ENCODE data around the gene CDK2.
"Not testable (repeated sequence)": the region's sequence is repeated elsewhere in the genome, so short reads cannot be mapped to it uniquely, and the experiment has no call there.

Gene CDK2

DNA sequence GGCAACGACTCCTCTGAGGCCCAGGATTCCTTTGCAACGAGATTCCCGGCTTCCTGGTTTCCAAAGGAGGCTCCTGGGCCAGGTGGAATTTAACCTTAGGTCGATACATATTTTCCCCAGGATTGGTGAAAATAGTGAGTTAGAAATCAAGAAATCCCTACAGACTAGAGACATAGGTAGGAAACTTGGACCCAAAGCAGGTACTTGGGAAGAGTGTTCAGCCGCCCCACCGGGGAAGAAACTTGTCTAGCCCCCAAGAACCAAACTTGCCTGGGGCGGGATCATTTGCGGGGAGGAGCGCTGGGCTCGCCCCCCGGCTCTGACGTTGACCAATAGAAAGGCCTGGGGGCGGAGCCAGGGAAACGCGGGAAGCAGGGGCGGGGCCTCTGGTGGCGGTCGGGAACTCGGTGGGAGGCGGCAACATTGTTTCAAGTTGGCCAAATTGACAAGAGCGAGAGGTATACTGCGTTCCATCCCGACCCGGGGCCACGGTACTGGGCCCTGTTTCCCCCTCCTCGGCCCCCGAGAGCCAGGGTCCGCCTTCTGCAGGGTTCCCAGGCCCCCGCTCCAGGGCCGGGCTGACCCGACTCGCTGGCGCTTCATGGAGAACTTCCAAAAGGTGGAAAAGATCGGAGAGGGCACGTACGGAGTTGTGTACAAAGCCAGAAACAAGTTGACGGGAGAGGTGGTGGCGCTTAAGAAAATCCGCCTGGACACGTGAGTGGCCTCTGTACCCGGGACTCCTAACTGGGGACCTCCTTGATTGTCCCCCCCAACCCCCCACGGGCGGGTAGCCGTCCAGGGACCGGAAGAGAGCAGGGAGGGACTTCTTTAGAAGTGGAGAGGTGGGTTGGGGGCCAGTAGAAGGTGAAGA is at the start of gene CDK2:
CDK2 (plus strand) TSS at position 423 of the 874 bp plus-strand sequence; CDS start at position 602, 179 bp downstream.
- no peak for TF ChIP-seq Cebpa-rat (IDR thresholded peaks at IDR 0.05)
- H4K20me1 ChIP-seq = peaks cover 0 to 8% (median 0%) of the 10 kb centered on the region in 11 experiments; a peak in 3 of 22 replicates
- H3K4me3 ChIP-seq = peak within 1 kb of the TSS; percentile 72 to 98 (median 83)
- no peaks in the 10 kb centered on the region for H3K27me3 ChIP-seq
- H3K36me3 ChIP-seq = peaks cover 0 to 40% (median 35%) of the 10 kb centered on the region in 11 experiments; a peak in 17 of 22 replicates
- H3K9ac ChIP-seq = peak within 1 kb of the TSS; percentile 81 to 92 (median 85)
- H3K9me3 ChIP-seq (replicated peaks in 1 of 11) = no peaks in the 10 kb centered on the region
- H3K4me1 ChIP-seq = peaks cover 44 to 57% (median 48%) of the 10 kb centered on the region in 10 experiments
- H3K27ac ChIP-seq = peak within 1 kb of the TSS; percentile 42 to 86 (median 73); a peak in 21 of 22 replicates
- peak within 1 kb of the TSS; percentile 88 to 99 (median 95) for H3K4me2 ChIP-seq

DNA sequence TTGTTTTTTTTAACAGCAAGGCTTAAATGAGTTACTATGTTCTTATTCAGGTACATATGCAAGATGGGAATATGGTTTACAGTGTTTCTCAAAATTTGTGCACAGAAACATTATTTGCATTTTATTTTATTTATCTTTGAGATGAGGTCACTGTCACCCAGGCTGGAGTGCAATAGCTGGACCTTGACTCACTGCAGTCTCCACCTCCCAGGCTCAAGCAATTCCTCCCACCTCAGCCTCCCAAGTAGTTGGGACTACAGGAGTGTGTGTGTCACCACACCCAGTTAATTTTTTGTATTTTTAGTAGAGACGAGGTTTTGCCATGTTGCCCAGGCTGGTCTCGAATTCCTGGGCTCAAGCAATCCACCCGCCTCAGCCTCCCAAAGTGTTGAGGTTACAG is 47.6 kb upstream of the CDK2 start:
- H3K4me3 ChIP-seq; H3K4me2 ChIP-seq; H3K27me3 ChIP-seq; H3K9me3 ChIP-seq (replicated peaks in 1 of 11); H3K27ac ChIP-seq; H3K9ac ChIP-seq: not testable (repeated sequence)
- Histone ChIP-seq H3K4me1 (peaks cover 9 to 54% (median 30%) of the 10 kb centered on the region in 10 experiments; a peak in 17 of 20 replicates), H4K20me1 (peaks cover 0 to 94% (median 59%) of the 10 kb centered on the region in 11 experiments; a peak in 18 of 22 replicates), H3K36me3 (peaks cover 46 to 98% (median 84%) of the 10 kb centered on the region in 11 experiments)

DNA sequence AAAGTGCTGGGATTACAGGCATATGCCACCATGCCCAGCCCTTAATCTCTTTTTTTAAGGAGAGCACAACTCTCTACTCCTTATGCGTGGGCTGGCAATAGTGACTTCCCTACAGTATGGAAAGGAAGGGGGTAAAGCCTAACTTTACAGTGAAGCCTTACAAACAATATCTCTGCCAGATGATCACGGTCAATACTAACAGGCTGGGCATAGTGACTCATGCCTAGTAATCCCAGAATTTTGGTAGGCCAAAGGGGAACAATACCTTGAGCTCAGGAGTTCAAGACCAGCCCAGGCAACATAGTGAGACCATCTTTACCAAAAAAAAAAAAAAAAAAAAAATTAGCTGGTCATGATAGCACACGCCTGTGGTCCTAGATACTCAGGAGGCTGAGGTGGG is 44.5 kb upstream of the CDK2 start:
- H4K20me1 ChIP-seq = peaks cover 0 to 83% (median 32%) of the 10 kb centered on the region in 11 experiments; a peak in 15 of 22 replicates
- peak overlapping the region in 2 of 11 experiments; percentile 28 to 35; a peak in 2 of 22 replicates for H3K9ac ChIP-seq
- peak overlapping the region in 1 of 11 experiments; percentile 15; a peak in 2 of 22 replicates for H3K4me2 ChIP-seq
- H3K4me3 ChIP-seq = no peak overlapping the region
- H3K36me3 ChIP-seq = peaks cover 42 to 76% (median 61%) of the 10 kb centered on the region in 11 experiments
- no peak overlapping the region for H3K27ac ChIP-seq
- peaks cover 28 to 46% (median 34%) of the 10 kb centered on the region in 10 experiments for H3K4me1 ChIP-seq
- no peak for TF ChIP-seq Cebpa-rat (IDR thresholded peaks at IDR 0.05)
- no peaks in the 10 kb centered on the region for H3K27me3 ChIP-seq
- peaks cover 0 to 6% (median 0%) of the 10 kb centered on the region in 11 experiments; a peak in 1 of 22 replicates for H3K9me3 ChIP-seq (replicated peaks in 1 of 11)

DNA sequence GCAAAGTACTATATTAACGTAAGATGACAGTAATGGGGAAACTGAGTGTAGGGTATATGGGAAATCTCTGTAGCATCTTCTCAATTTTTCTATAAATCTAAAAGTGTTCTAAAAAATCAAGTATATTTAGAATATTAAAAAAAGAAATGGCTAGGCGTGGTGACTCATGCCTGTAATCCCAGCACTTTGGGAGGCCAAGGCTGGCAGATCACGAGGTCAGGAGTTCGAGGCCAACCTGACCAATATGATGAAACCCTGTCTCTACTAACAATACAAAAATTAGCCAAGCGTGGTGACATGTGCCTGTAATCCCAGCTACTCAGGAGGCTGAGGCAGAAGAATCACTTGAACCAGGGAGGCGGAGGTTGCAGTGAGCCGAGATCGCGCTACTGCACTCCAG is 43.0 kb upstream of the CDK2 start:
- H3K4me3 ChIP-seq; H3K9ac ChIP-seq; H3K9me3 ChIP-seq (replicated peaks in 1 of 11); H3K27me3 ChIP-seq: not testable (repeated sequence)
- Histone ChIP-seq H3K4me2 (peak overlapping the region; percentile 3 to 99 (median 36); a peak in 13 of 22 replicates), H3K27ac (peak overlapping the region in 2 of 11 experiments; percentile 1 to 45; a peak in 2 of 22 replicates), H3K36me3 (peaks cover 41 to 62% (median 48%) of the 10 kb centered on the region in 11 experiments), H4K20me1 (peaks cover 0 to 72% (median 32%) of the 10 kb centered on the region in 11 experiments; a peak in 13 of 22 replicates), H3K4me1 (peaks cover 31 to 51% (median 40%) of the 10 kb centered on the region in 10 experiments)
- TF ChIP-seq Cebpa-rat (IDR thresholded peaks at IDR 0.05) = 0 out of 22 replicates have a peak, but pooled peaks of 1 of the 11 experiments have one; percentile 20

DNA sequence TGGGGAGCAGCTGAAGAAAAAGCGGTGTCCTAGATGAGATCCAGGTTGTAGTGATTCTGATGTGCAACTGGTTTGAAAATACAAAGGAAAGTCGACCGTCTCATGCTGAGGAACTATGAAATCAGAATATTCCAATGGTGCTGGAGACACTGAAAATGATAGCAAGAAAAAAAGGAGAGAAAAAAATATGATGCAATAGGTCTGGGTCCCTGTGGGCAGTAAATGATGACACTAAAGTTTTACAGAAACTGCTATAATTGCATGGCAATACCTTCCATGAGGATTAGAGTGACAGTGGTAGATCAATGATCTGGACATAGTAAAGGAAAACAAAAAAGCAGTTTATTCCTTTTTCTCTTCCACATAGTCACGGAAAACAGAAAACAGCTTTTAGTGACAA is 41.3 kb upstream of the CDK2 start:
- Histone ChIP-seq H3K27me3 (no peaks in the 10 kb centered on the region), H3K27ac (peak overlapping the region in 7 of 11 experiments; percentile 39 to 97 (median 94); a peak in 8 of 22 replicates), H3K9ac (peak overlapping the region in 9 of 11 experiments; percentile 88 to 97 (median 93); a peak in 11 of 22 replicates), H4K20me1 (peaks cover 0 to 55% (median 18%) of the 10 kb centered on the region in 11 experiments; a peak in 13 of 22 replicates), H3K9me3 (replicated peaks in 1 of 11) (no peaks in the 10 kb centered on the region), H3K36me3 (peaks cover 23 to 45% (median 32%) of the 10 kb centered on the region in 11 experiments), H3K4me3 (peak overlapping the region in 6 of 10 experiments; percentile 76 to 95 (median 90); a peak in 5 of 20 replicates), H3K4me1 (peaks cover 48 to 68% (median 57%) of the 10 kb centered on the region in 10 experiments), H3K4me2 (peak overlapping the region; percentile 82 to 100 (median 97))
- peak in 2 of 11 experiments; percentile 53 to 55; a peak in 2 of 22 replicates for TF ChIP-seq Cebpa-rat (IDR thresholded peaks at IDR 0.05)

DNA sequence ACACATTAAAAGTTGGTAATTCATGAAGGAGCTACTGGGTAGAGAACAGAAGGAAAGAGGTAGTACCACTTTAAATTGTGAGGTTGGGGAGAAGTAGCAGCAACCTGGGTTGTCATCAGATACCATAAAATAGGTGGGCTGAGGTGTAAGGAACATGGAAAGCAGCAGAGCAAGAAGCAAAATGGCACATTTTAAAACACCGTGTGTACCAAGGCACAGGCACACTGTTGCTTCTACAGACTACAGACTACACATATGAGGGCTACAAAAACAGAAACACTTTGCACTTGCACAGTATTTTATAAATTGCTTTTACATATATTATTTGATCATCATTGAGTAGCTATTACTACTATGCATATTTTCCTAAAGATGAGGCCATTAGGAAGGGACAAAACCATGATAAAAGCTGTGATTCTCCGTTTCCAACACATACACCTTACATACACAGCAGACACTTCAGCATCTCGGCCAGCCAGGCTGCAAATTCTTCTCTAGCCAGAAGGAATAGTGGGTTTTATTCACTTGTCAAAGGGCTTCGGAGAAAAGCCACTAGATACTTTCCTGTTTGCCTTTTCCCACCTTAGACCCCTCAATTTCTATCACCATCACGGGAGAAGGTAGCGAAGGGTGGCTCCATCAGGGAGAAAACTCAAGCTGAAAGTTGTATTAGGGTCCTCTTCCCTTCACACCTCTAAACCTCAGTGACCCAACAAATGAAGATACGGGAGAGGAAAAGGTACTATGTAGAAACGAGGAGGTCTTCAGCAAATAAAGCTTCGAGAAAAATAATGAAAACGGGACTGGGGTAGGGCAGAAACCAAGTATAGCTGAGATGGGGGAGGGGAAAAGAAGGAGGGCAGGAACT is 40.5 kb upstream of the CDK2 start:
- peak overlapping the region; percentile 76 to 95 (median 88) for H3K4me3 ChIP-seq
- H3K4me2 ChIP-seq = peak overlapping the region; percentile 82 to 100 (median 97)
- H4K20me1 ChIP-seq = peaks cover 0 to 48% (median 13%) of the 10 kb centered on the region in 11 experiments; a peak in 12 of 22 replicates
- H3K27me3 ChIP-seq = no peaks in the 10 kb centered on the region
- no peaks in the 10 kb centered on the region for H3K9me3 ChIP-seq (replicated peaks in 1 of 11)
- peak overlapping the region; percentile 88 to 97 (median 93) for H3K9ac ChIP-seq
- peaks cover 21 to 41% (median 30%) of the 10 kb centered on the region in 11 experiments for H3K36me3 ChIP-seq
- H3K4me1 ChIP-seq = peaks cover 55 to 76% (median 65%) of the 10 kb centered on the region in 10 experiments
- peak overlapping the region; percentile 85 to 97 (median 93) for H3K27ac ChIP-seq
- no peak for TF ChIP-seq Cebpa-rat (IDR thresholded peaks at IDR 0.05)

DNA sequence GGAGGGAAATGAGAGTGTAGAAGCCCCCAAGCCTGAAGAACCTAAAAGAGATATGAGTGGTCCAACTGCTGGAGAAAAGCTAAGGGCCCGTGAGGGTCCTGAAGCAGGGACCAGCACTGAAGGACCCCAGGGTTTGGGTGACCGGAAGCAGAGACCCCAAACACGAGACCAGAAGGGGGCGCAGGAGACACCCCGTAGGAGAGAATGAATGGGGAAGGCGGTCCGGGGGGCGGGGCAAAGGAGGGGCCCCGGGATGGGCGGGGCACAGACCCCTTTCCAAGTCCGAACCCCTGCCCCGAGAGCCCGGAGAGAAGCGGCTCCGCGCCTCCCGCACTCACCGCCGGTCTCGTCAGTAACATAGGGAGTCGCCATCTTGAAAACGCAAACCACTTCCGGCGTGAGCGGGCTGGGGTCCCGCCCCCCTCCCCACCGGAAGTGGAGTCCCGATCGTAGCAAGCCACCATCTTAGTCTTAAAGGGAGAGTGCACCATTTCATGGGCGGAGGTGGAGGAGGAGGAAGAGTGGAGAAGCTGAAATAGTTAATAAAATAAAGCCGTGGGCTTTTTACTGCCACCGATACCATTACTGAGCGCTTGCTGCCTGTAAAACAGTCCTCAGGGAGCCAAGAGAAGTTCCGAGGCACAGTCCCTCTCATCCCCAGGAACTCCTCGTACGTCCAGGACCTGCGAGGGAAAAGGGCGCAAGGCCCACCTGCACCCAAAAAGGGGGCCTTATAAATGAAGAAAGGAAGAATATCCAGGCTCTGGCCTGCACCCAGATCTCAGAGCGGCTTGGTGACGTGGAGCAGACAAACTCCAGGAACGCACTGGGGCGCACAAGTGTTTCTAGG is 39.7 kb upstream of the CDK2 start:
- H3K9me3 ChIP-seq (replicated peaks in 1 of 11) = no peaks in the 10 kb centered on the region
- H3K4me1 ChIP-seq = peaks cover 61 to 75% (median 69%) of the 10 kb centered on the region in 10 experiments
- H3K9ac ChIP-seq = peak overlapping the region; percentile 88 to 97 (median 93)
- H3K36me3 ChIP-seq = peaks cover 15 to 35% (median 25%) of the 10 kb centered on the region in 11 experiments
- H3K4me3 ChIP-seq = peak overlapping the region; percentile 76 to 95 (median 88)
- peak overlapping the region; percentile 90 to 100 (median 97) for H3K4me2 ChIP-seq
- no peak for TF ChIP-seq Cebpa-rat (IDR thresholded peaks at IDR 0.05)
- no peaks in the 10 kb centered on the region for H3K27me3 ChIP-seq
- peak overlapping the region; percentile 85 to 97 (median 93) for H3K27ac ChIP-seq
- peaks cover 0 to 39% (median 6%) of the 10 kb centered on the region in 11 experiments; a peak in 12 of 22 replicates for H4K20me1 ChIP-seq
